ENCODE measurements around the gene ICAM1. TPM values are rescaled to one million over a fixed set of nuclear protein-coding genes. Genes with fewer than 3 reads are reported as not detected.

Gene ICAM1
- total RNA-seq, 1 donor from 2014 or later, result 31.8 TPM

DNA sequence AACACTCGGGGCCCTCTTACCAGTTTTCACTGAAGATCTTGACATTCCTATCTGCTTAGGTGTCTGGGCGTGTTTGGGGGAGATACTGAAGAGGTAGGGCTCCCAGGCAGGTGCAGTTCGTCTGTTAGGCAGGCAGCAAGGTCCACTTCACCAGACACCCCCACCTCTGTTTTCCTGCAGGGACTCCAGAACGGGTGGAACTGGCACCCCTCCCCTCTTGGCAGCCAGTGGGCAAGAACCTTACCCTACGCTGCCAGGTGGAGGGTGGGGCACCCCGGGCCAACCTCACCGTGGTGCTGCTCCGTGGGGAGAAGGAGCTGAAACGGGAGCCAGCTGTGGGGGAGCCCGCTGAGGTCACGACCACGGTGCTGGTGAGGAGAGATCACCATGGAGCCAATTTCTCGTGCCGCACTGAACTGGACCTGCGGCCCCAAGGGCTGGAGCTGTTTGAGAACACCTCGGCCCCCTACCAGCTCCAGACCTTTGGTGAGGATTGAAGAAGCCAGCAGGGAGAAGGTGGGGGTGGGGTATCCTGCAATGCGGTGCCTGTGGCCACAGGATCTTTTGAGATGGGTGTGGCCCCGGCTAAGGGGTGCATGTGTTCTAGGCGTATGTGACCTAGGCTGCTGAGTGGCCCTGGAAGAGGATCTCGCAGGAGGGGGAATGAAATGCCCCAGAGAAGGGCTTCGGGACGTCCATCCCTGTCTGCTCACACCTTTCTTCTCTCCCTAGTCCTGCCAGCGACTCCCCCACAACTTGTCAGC is 12.6 kb downstream of the ICAM1 start:
- no peak overlapping the region for H3K4me3 Mint-ChIP-seq (ENCODE audit: unreplicated experiment)
- H3K36me3 Mint-ChIP-seq (ENCODE audit: unreplicated experiment), result peaks cover 20% of the 10 kb centered on the region
- no peak for DNase-seq (ENCODE audit: extremely low spot score, unreplicated experiment)
- H3K27me3 Mint-ChIP-seq (ENCODE audit: unreplicated experiment), result peaks cover 6% of the 10 kb centered on the region
- TF ChIP-seq CTCF (IDR thresholded peaks at IDR 0.05), result no peak
- H3K9me3 Mint-ChIP-seq (ENCODE audit: unreplicated experiment), result no peaks in the 10 kb centered on the region
- no peak overlapping the region for H3K27ac Mint-ChIP-seq (ENCODE audit: unreplicated experiment)
- H3K4me1 Mint-ChIP-seq (ENCODE audit: unreplicated experiment), result peaks cover 4% of the 10 kb centered on the region

GRCh38 chr19:10284065-10284959 is 13.4 kb downstream of the ICAM1 start:
- TF ChIP-seq CTCF (IDR thresholded peaks at IDR 0.05), result no peak
- H3K27ac Mint-ChIP-seq (ENCODE audit: unreplicated experiment), result no peak overlapping the region
- no peak for DNase-seq (ENCODE audit: extremely low spot score, unreplicated experiment)
- H3K36me3 Mint-ChIP-seq (ENCODE audit: unreplicated experiment), result peaks cover 17% of the 10 kb centered on the region
- H3K4me1 Mint-ChIP-seq (ENCODE audit: unreplicated experiment), result peaks cover 12% of the 10 kb centered on the region
- H3K4me3 Mint-ChIP-seq (ENCODE audit: unreplicated experiment), result no peak overlapping the region
- no peaks in the 10 kb centered on the region for H3K9me3 Mint-ChIP-seq (ENCODE audit: unreplicated experiment)
- peaks cover 11% of the 10 kb centered on the region for H3K27me3 Mint-ChIP-seq (ENCODE audit: unreplicated experiment)

DNA sequence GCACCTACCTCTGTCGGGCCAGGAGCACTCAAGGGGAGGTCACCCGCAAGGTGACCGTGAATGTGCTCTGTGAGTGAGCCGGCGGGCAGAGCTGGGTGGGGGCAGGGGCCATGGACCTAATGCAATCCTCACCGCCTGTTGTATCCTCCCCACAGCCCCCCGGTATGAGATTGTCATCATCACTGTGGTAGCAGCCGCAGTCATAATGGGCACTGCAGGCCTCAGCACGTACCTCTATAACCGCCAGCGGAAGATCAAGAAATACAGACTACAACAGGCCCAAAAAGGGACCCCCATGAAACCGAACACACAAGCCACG is 14.0 kb downstream of the ICAM1 start:
- no peak overlapping the region for H3K4me3 Mint-ChIP-seq (ENCODE audit: unreplicated experiment)
- H3K27me3 Mint-ChIP-seq (ENCODE audit: unreplicated experiment), result peaks cover 11% of the 10 kb centered on the region
- peaks cover 13% of the 10 kb centered on the region for H3K4me1 Mint-ChIP-seq (ENCODE audit: unreplicated experiment)
- DNase-seq (ENCODE audit: extremely low spot score, unreplicated experiment), result no peak
- peaks cover 14% of the 10 kb centered on the region for H3K36me3 Mint-ChIP-seq (ENCODE audit: unreplicated experiment)
- no peaks in the 10 kb centered on the region for H3K9me3 Mint-ChIP-seq (ENCODE audit: unreplicated experiment)
- no peak for TF ChIP-seq CTCF (IDR thresholded peaks at IDR 0.05)
- no peak overlapping the region for H3K27ac Mint-ChIP-seq (ENCODE audit: unreplicated experiment)

DNA sequence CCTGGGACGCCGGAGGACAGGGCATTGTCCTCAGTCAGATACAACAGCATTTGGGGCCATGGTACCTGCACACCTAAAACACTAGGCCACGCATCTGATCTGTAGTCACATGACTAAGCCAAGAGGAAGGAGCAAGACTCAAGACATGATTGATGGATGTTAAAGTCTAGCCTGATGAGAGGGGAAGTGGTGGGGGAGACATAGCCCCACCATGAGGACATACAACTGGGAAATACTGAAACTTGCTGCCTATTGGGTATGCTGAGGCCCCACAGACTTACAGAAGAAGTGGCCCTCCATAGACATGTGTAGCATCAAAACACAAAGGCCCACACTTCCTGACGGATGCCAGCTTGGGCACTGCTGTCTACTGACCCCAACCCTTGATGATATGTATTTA is 14.5 kb downstream of the ICAM1 start:
- Mint-ChIP-seq H3K27ac (ENCODE audit: unreplicated experiment) (no peak overlapping the region), H3K27me3 (ENCODE audit: unreplicated experiment) (peaks cover 16% of the 10 kb centered on the region)

More for the DNA sequence above, 14.5 kb downstream of the ICAM1 start:
- H3K9me3 Mint-ChIP-seq (ENCODE audit: unreplicated experiment), result no peaks in the 10 kb centered on the region
- DNase-seq (ENCODE audit: extremely low spot score, unreplicated experiment), result no peak
- TF ChIP-seq CTCF (IDR thresholded peaks at IDR 0.05), result no peak
- H3K4me3 Mint-ChIP-seq (ENCODE audit: unreplicated experiment), result no peak overlapping the region
- H3K4me1 Mint-ChIP-seq (ENCODE audit: unreplicated experiment), result peaks cover 18% of the 10 kb centered on the region
- H3K36me3 Mint-ChIP-seq (ENCODE audit: unreplicated experiment), result peaks cover 13% of the 10 kb centered on the region
